ENCODE measurements around the gene ZMYND15. TPM values are rescaled to one million over a fixed set of nuclear protein-coding genes. Genes with fewer than 3 reads are reported as not detected.

Gene ZMYND15
- total and polyA plus RNA-seq, 4 donors = 0.47 to 2.4 (median 0.71) TPM

- Histone ChIP-seq H3K9me3 (ENCODE audit: control insufficient read depth in 4 of 4, low read length in 3 of 4) (no peaks in the 10 kb centered on the region), H3K27ac (ENCODE audit: low read depth in 1 of 2, low read length in 2 of 2) (peak overlapping the region; percentile 62 to 73), H3K36me3 (ENCODE audit: control insufficient read depth in 4 of 4, insufficient read depth in 3 of 4, low read depth in 1 of 4, low read length in 3 of 4) (peaks cover 2 to 8% (median 5%) of the 10 kb centered on the region in 4 donors), H3K27me3 (ENCODE audit: control insufficient read depth in 4 of 4, insufficient read depth in 4 of 4, low read length in 3 of 4) (no peaks in the 10 kb centered on the region), H3K4me1 (ENCODE audit: control insufficient read depth in 4 of 4, insufficient read depth in 4 of 4, low read length in 3 of 4) (peaks cover 10 to 26% (median 21%) of the 10 kb centered on the region in 4 donors), H3K9ac (ENCODE audit: low read depth in 1 of 2, low read length in 2 of 2) (no peak overlapping the region), H3K4me3 (ENCODE audit: low read depth in 1 of 3, low read length in 3 of 3) (no peak overlapping the region)
- no peak for DNase-seq (ENCODE audit: low spot score)
- WGBS = 83% methylated on average over 7 of the region's 7 CpGs
- no peak for TF ChIP-seq REST (IDR thresholded peaks at IDR 0.05)
- no peak for TF ChIP-seq GABPA (IDR thresholded peaks at IDR 0.05 in 1 of 2, conservative IDR thresholded peaks at IDR 0.05 in 1 of 2)
- no peak for TF ChIP-seq MAX (IDR thresholded peaks at IDR 0.05)
- no peak for TF ChIP-seq YY1 (IDR thresholded peaks at IDR 0.05)
- TF ChIP-seq ATF3 (IDR thresholded peaks at IDR 0.05) = no peak
- no peak for TF ChIP-seq HNF4A (conservative IDR thresholded peaks at IDR 0.05)
- no peak for TF ChIP-seq RXRA (IDR thresholded peaks at IDR 0.05)
- TF ChIP-seq EGR1 (IDR thresholded peaks at IDR 0.05; ENCODE audit: low read depth in 2 of 2) = no peak
- no peak for TF ChIP-seq FOXA2 (IDR thresholded peaks at IDR 0.05)
- no peak for TF ChIP-seq JUND (IDR thresholded peaks at IDR 0.05)
- no peak for TF ChIP-seq FOXA1 (IDR thresholded peaks at IDR 0.05)
- no peak for TF ChIP-seq HNF4G (IDR thresholded peaks at IDR 0.05)
- TF ChIP-seq TAF1 (conservative IDR thresholded peaks at IDR 0.05) = no peak
- no peak for TF ChIP-seq RAD21 (IDR thresholded peaks at IDR 0.05)
- no peak for TF ChIP-seq NR2F2 (IDR thresholded peaks at IDR 0.05)
- no peak for TF ChIP-seq ZBTB33 (IDR thresholded peaks at IDR 0.05)
These were observed 18.8 kb upstream of the ZMYND15 start for GRCh38 chr17:4720787-4721186.

- Histone ChIP-seq H3K9me3 (ENCODE audit: control insufficient read depth in 4 of 4, low read length in 3 of 4) (no peaks in the 10 kb centered on the region), H3K9ac (ENCODE audit: low read depth in 1 of 2, low read length in 2 of 2) (peak overlapping the region in 1 of 2 donors; percentile 63), H3K4me1 (ENCODE audit: control insufficient read depth in 4 of 4, insufficient read depth in 4 of 4, low read length in 3 of 4) (peaks cover 10 to 26% (median 22%) of the 10 kb centered on the region in 4 donors), H3K27ac (ENCODE audit: low read depth in 1 of 2, low read length in 2 of 2) (peak overlapping the region; percentile 62 to 82), H3K36me3 (ENCODE audit: control insufficient read depth in 4 of 4, insufficient read depth in 3 of 4, low read depth in 1 of 4, low read length in 3 of 4) (peaks cover 2 to 8% (median 3%) of the 10 kb centered on the region in 4 donors), H3K4me3 (ENCODE audit: low read depth in 1 of 3, low read length in 3 of 3) (no peak overlapping the region), H3K27me3 (ENCODE audit: control insufficient read depth in 4 of 4, insufficient read depth in 4 of 4, low read length in 3 of 4) (no peaks in the 10 kb centered on the region)
- 35% methylated on average over 20 of the region's 20 CpGs for WGBS
- no peak for DNase-seq (ENCODE audit: low spot score)
- TF ChIP-seq CTCF (IDR thresholded peaks at IDR 0.05; ENCODE audit: low read depth, low read length, missing input control) = no peak
- peak; percentile 41 to 61 for TF ChIP-seq RAD21 (IDR thresholded peaks at IDR 0.05)
- TF ChIP-seq HNF4G (IDR thresholded peaks at IDR 0.05) = peak; percentile 40
- peak; percentile 60 for TF ChIP-seq YY1 (IDR thresholded peaks at IDR 0.05)
- peak; percentile 54 for TF ChIP-seq NR2F2 (IDR thresholded peaks at IDR 0.05)
- TF ChIP-seq GABPA (IDR thresholded peaks at IDR 0.05 in 1 of 2, conservative IDR thresholded peaks at IDR 0.05 in 1 of 2) = peak in 1 of 2 donors; percentile 61
- TF ChIP-seq SP1 (IDR thresholded peaks at IDR 0.05) = peak; percentile 94
- TF ChIP-seq EGR1 (IDR thresholded peaks at IDR 0.05; ENCODE audit: low read depth in 2 of 2) = peak in 1 of 2 donors; percentile 50
- peak; percentile 92 for TF ChIP-seq ZBTB33 (IDR thresholded peaks at IDR 0.05)
- TF ChIP-seq TAF1 (conservative IDR thresholded peaks at IDR 0.05) = no peak
- TF ChIP-seq HNF4A (conservative IDR thresholded peaks at IDR 0.05) = peak; percentile 86 to 92
These were observed 18.2 kb upstream of the ZMYND15 start for GRCh38 chr17:4721203-4722135.
